B cell (primary cell): Measurements from ENCODE around the gene WBP2. TPM values are rescaled to one million over a fixed set of nuclear protein-coding genes. Genes with fewer than 3 reads are reported as not detected.
A peak's percentile ranks its signal among the peaks of the same experiment; 100 is the strongest.

Source experiments
- ATAC-seq: fragments of 200-7000 bp; cut with Tn5 transposase; one replicate; pipeline ENCODE4 v1.10.0; 2021; ENCODE audit warnings: low read depth, mild to moderate bottlenecking, moderate number of reproducible peaks, moderate library complexity
- CTCF ChIA-PET: fragments of 350-600 bp; sonication (Branson Sonifier 250); formaldehyde crosslinking; loops from one replicate; lab custom pipeline; 2021; ENCODE audit warnings: antibody characterized with exemption, inconsistent platforms; lab: Charles Lee
- POLR2A ChIA-PET: fragments of 350-600 bp; sonication (Branson Sonifier 250); formaldehyde crosslinking; loops from one replicate; lab custom pipeline; 2021; ENCODE audit warnings: antibody characterized with exemption; lab: Charles Lee
- DNase-seq: peaks from one replicate; pipeline ENCODE4 v3.0.0; 2013
- H2AFZ ChIP-seq: 2 replicates; pipeline ENCODE4 v1.6.1; 2012; ENCODE audit warnings: mild to moderate bottlenecking, low read depth, low read length; ENCODE audit not compliant: insufficient read depth, poor library complexity, severe bottlenecking
- H3K27ac ChIP-seq, 2 donors: 1 replicate in 1 of 2; 2 replicates in 1 of 2; pipeline ENCODE4 v1.5.1; 2012 to 2013; ENCODE audit warnings: low read length in 2 of 2, mild to moderate bottlenecking in 2 of 2, moderate library complexity in 1 of 2
- H3K27me3 ChIP-seq, 4 experiments: fragments of 200-600 bp in 1 of 4; sonication (generic) in 1 of 4; replicated peaks in 1 of 4; 1 replicate in 2 of 4; 2 replicates in 2 of 4; pipeline versions ENCODE4 v1.6.1 to v1.7.0; 2013 to 2016; ENCODE audit warnings: low read length in 3 of 4, mild to moderate bottlenecking in 2 of 4, mixed read lengths in 1 of 4, moderate library complexity in 1 of 4; ENCODE audit not compliant: insufficient read depth in 4 of 4, control insufficient read depth in 3 of 4; ENCODE audit errors: control extremely low read depth in 1 of 4
- H3K36me3 ChIP-seq, 2 experiments: replicated peaks in 1 of 2; 1 replicate in 1 of 2; 2 replicates in 1 of 2; pipeline versions ENCODE4 v1.6.1 to v1.7.1; 2013; ENCODE audit warnings: low read length in 1 of 2; ENCODE audit not compliant: insufficient read depth in 2 of 2, control insufficient read depth in 1 of 2; ENCODE audit errors: control extremely low read depth in 1 of 2, extremely low read depth in 1 of 2
- H3K4me1 ChIP-seq, 2 donors: fragments of 200-600 bp in 1 of 2; sonication (generic) in 1 of 2; 1 replicate in 1 of 2; 2 replicates in 1 of 2; pipeline versions ENCODE4 v1.5.1 to v1.6.1; 2013 to 2017; ENCODE audit warnings: low read length in 2 of 2; ENCODE audit not compliant: control insufficient read depth in 2 of 2, insufficient read depth in 2 of 2
- H3K4me2 ChIP-seq: replicated peaks from 2 replicates; pipeline ENCODE3; 2012; ENCODE audit warnings: mild to moderate bottlenecking, low read depth, low read length; ENCODE audit not compliant: poor library complexity, severe bottlenecking
- H3K4me3 ChIP-seq, 5 experiments: fragments of 200-600 bp in 1 of 5; sonication (generic) in 1 of 5; 1 replicate in 3 of 5; 2 replicates in 2 of 5; pipeline versions ENCODE4 v1.5.1 to v1.7.0; 2011 to 2016; ENCODE audit warnings: low read length in 4 of 5, mild to moderate bottlenecking in 4 of 5, low read depth in 2 of 5, control low read depth in 1 of 5, moderate library complexity in 1 of 5; ENCODE audit not compliant: insufficient read depth in 1 of 5; ENCODE audit errors: control extremely low read depth in 1 of 5, extremely low read depth in 1 of 5
- H3K79me2 ChIP-seq: fragments of 200-600 bp; sonication (generic); one replicate; pipeline ENCODE4 v1.6.0; 2016; ENCODE audit warnings: low read length; ENCODE audit not compliant: control insufficient read depth, insufficient read depth
- H3K9ac ChIP-seq: fragments of 200-600 bp; sonication (generic); 2 replicates; pipeline ENCODE4 v1.6.1; 2017; ENCODE audit warnings: mild to moderate bottlenecking, low read length, moderate library complexity
- H3K9me3 ChIP-seq, 3 donors: one replicate each; pipeline versions ENCODE4 v1.6.1 to v1.7.1; 2013; ENCODE audit warnings: low read length in 2 of 3; ENCODE audit not compliant: control insufficient read depth in 2 of 3, insufficient read depth in 1 of 3; ENCODE audit errors: control extremely low read depth in 1 of 3
- H4K20me1 ChIP-seq: 2 replicates; pipeline ENCODE4 v1.6.0; 2012; ENCODE audit warnings: mild to moderate bottlenecking, low read length; ENCODE audit not compliant: insufficient read depth, control insufficient read depth, poor library complexity, severe bottlenecking
- H3K27ac Mint-ChIP-seq: one replicate; pipeline ENCODE4 v1.8.0; 2021; ENCODE audit warnings: mixed read lengths
- H3K27me3 Mint-ChIP-seq: one replicate; pipeline ENCODE4 v1.8.0; 2021; ENCODE audit warnings: mixed read lengths
- H3K4me1 Mint-ChIP-seq: one replicate; pipeline ENCODE4 v1.8.0; 2021; ENCODE audit warnings: mixed read lengths
- H3K4me3 Mint-ChIP-seq: one replicate; pipeline ENCODE4 v1.8.0; 2021; ENCODE audit warnings: mixed read lengths
- H3K9me3 Mint-ChIP-seq: one replicate; pipeline ENCODE4 v1.8.0; 2022; ENCODE audit warnings: mixed read lengths; ENCODE audit not compliant: insufficient read depth
- EZH2 ChIP-seq: IDR thresholded peaks from 2 replicates; pipeline ENCODE4 v1.6.1; 2012; ENCODE audit warnings: borderline replicate concordance, low read depth, mild to moderate bottlenecking, moderate library complexity, low read length; ENCODE audit not compliant: insufficient read depth, poor library complexity, severe bottlenecking
- WGBS: methylation state at CpG from one replicate; pipeline ENCODE4 v1.1.5; 2013; ENCODE audit warnings: missing lambda C conversion rate; ENCODE audit not compliant: insufficient coverage; 5-methylcytosine and 5-hydroxymethylcytosine counted together
- intact Hi-C: fragments of 100-400 bp; cut with micrococcal nuclease; formaldehyde crosslinking; loops from one replicate; pipeline ENCODE4 v1.10.0; 2022
- polyA plus RNA-seq: library from polyadenylated mRNA; depleted of rRNA; stranded (reverse); fragments of >200 nt; gene quantifications from 2 replicates; pipeline ENCODE4 v1.2.3, GENCODE V29; 2012
- total RNA-seq, 2 donors: library from RNA; stranded (reverse); fragments of 120-200 nt in 1 of 2; gene quantifications; 1 replicate in 1 of 2; 2 replicates in 1 of 2; pipeline versions ENCODE4 v1.2.3 to v1.2.4, GENCODE V29; 2013 to 2022
- TF ChIP-seq, protein P1 (sequence below): fragments of 200-600 bp; IDR thresholded peaks from one replicate; pipeline ENCODE4 v1.8.0; 2022; ENCODE audit warnings: antibody characterized with exemption, mild to moderate bottlenecking

WBP2 gene
- total and polyA plus RNA-seq, 2 donors (not counting 1 experiment from before 2014, with no cell fraction given): 88.6 to 140 TPM

DNA sequence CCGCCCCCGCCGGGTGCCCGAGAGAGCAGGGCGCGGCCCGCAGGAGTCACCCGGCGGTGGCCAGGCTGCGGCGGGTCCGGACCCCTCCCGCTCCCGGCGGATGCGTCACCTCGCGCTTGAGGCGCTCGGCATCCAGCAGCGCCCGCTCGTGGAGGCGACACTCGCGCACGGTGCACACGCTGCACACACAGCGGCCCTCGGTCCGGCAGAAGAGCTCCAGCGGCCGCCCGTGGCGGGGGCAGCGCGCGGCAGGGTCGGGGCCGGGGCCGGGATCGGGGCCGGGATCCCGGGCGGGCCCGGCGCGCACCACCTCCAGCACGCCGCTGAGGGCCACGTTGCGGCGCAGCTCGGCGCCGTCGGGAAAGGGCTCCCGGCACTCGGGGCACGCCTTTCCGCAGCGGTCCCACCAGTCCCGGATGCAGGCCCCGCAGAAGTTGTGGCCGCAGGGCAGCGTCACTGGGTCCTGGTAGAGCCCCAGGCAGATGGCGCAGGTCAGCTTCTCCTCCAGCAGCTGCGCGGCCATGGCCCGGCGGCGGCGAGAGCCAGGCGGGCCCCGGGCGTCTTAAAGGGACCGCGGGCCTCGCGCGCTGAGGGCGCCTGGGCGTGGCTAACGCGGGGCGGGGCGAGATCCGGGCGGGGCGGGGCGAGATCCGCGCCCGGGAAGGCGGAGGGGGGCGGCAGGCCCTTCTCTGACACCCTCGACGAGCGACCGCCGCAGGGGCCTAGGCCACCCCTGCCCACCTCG, 41.5 kb upstream of the WBP2 start, which contains the start of gene TRIM65:
TRIM65 (minus strand) TSS at position 537 of the 745 bp plus-strand sequence; CDS start at position 523, 14 bp downstream.
- DNase-seq (peak; percentile 86), ATAC-seq (peak; percentile 86)
- ChIA-PET CTCF (interaction anchor here (0.6 to 5.9 kb wide), 18 partner anchors 8 to 233 kb away, joined by 3 to 52 read pairs (median 7); partner anchors contain the start of genes GALK1, MRPL38, TRIM47 and UNC13D), POLR2A (interaction anchor here (0.6 to 2.7 kb wide), 16 partner anchors 8 to 132 kb away, joined by 3 to 42 read pairs (median 5); partner anchors contain the start of genes FBF1, GALK1, MRPL38 and TRIM47)
- Mint-ChIP-seq H3K4me3 (peak within 1 kb of the TSS; percentile 85), H3K4me1 (peaks cover 26% of the 10 kb centered on the region), H3K27me3 (no peaks in the 10 kb centered on the region), H3K27ac (peak within 1 kb of the TSS; percentile 82), H3K9me3 (no peaks in the 10 kb centered on the region)
- H3K27me3 ChIP-seq: no peaks in the 10 kb centered on the region
- H3K79me2 ChIP-seq: peaks cover 30% of the 10 kb centered on the region
- H3K9ac ChIP-seq: peak within 1 kb of the TSS; percentile 69
- TF ChIP-seq, protein P1, sequence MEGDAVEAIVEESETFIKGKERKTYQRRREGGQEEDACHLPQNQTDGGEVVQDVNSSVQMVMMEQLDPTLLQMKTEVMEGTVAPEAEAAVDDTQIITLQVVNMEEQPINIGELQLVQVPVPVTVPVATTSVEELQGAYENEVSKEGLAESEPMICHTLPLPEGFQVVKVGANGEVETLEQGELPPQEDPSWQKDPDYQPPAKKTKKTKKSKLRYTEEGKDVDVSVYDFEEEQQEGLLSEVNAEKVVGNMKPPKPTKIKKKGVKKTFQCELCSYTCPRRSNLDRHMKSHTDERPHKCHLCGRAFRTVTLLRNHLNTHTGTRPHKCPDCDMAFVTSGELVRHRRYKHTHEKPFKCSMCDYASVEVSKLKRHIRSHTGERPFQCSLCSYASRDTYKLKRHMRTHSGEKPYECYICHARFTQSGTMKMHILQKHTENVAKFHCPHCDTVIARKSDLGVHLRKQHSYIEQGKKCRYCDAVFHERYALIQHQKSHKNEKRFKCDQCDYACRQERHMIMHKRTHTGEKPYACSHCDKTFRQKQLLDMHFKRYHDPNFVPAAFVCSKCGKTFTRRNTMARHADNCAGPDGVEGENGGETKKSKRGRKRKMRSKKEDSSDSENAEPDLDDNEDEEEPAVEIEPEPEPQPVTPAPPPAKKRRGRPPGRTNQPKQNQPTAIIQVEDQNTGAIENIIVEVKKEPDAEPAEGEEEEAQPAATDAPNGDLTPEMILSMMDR: peak; percentile 41
- no peak for TF ChIP-seq EZH2
- H3K27ac ChIP-seq: peak within 1 kb of the TSS; percentile 34 to 49
- H3K4me3 ChIP-seq: peak within 1 kb of the TSS; percentile 14 to 80 (median 76)
- H3K4me1 ChIP-seq: peaks cover 16 to 19% of the 10 kb centered on the region in 2 donors
- H3K4me2 ChIP-seq: peak within 1 kb of the TSS; percentile 89
- peaks cover 0 to 41% of the 10 kb centered on the region in 2 experiments for H3K36me3 ChIP-seq
- no peaks in the 10 kb centered on the region for H3K9me3 ChIP-seq
- intact Hi-C loops: loop anchor here (1.0 to 2.0 kb wide), 4 partner anchors 9 to 52 kb away; partner anchors contain the start of genes UNC13D and WBP2
- under 1% methylated on average over 102 of the region's 102 CpGs for WGBS
- H2AFZ ChIP-seq: peak within 1 kb of the TSS; percentile 82
- H4K20me1 ChIP-seq: peaks cover 41% of the 10 kb centered on the region
